Measurements from ENCODE around the gene TMEM167A.

- no peak for TF ChIP-seq REST (IDR thresholded peaks at IDR 0.05; ENCODE audit: low read depth)
- no peak for TF ChIP-seq SP1 (IDR thresholded peaks at IDR 0.05; ENCODE audit: low read depth)
- no peak for TF ChIP-seq MAX (IDR thresholded peaks at IDR 0.05)
- no peak for TF ChIP-seq POLR2A (IDR thresholded peaks at IDR 0.05; ENCODE audit: borderline replicate concordance, extremely low read depth, insufficient read depth, insufficient read length)
- TF ChIP-seq EGR1 (IDR thresholded peaks at IDR 0.05; ENCODE audit: low read depth) = no peak
- TF ChIP-seq CTCF (IDR thresholded peaks at IDR 0.05 in 2 of 3, conservative IDR thresholded peaks at IDR 0.05 in 1 of 3; ENCODE audit: borderline replicate concordance in 1 of 3, insufficient read depth in 1 of 3, low read depth in 2 of 3, low read length in 2 of 3) = no peak
- no peak for TF ChIP-seq POLR2AphosphoS5 (IDR thresholded peaks at IDR 0.05; ENCODE audit: low read depth, low read length)
- TF ChIP-seq ZFX (IDR thresholded peaks at IDR 0.05) = no peak
Measured at GRCh38 chr5:83007755-83008154, 69.4 kb downstream of the TMEM167A start.
